ENCODE measurements around the gene FBXO22. TPM values are rescaled to one million over a fixed set of nuclear protein-coding genes. Genes with fewer than 3 reads are reported as not detected.

Gene FBXO22
- total RNA-seq = 46.4 and 77.6 TPM in 2 replicates

GRCh38 chr15:75903331-75904239 lies at the start of gene FBXO22:
TSS of gene FBXO22 (plus strand) at chr15:75903878. CDS start at chr15:75903964, 86 bp downstream.

Other genes starting within 250 kb of the FBXO22 start
- gene CSPG4, start 191.0 kb upstream of the FBXO22 start, total RNA-seq = 130 and 133 TPM in 2 replicates
- 68.1 and 73.1 TPM in 2 replicates for gene UBE2Q2, start 60.4 kb upstream of the FBXO22 start, total RNA-seq
- gene NRG4, start 108.5 kb downstream of the FBXO22 start, total RNA-seq = 0.15 TPM in 1 of 2 replicates, not detected in the other
- 0.29 and 0.66 TPM in 2 replicates for gene TMEM266, start 156.1 kb downstream of the FBXO22 start, total RNA-seq

Measured in smooth muscle cell of trachea (primary cell).